ENCODE results near the gene ADGRV1.

ADGRV1 gene

GRCh38 chr5:90987726-90988125 is 429.1 kb downstream of the ADGRV1 start:
- TF ChIP-seq MAX (IDR thresholded peaks at IDR 0.05) (no peak), NFIC (IDR thresholded peaks at IDR 0.05) (no peak), EP300 (IDR thresholded peaks at IDR 0.05; ENCODE audit: borderline replicate concordance) (no peak), RAD21 (IDR thresholded peaks at IDR 0.05; ENCODE audit: low read depth) (no peak), TCF12 (IDR thresholded peaks at IDR 0.05; ENCODE audit: low read depth) (no peak), CEBPB (IDR thresholded peaks at IDR 0.05) (no peak), REST (IDR thresholded peaks at IDR 0.05; ENCODE audit: low read depth) (no peak), YY1 (IDR thresholded peaks at IDR 0.05; ENCODE audit: low read depth) (no peak), ZBTB7A (IDR thresholded peaks at IDR 0.05; ENCODE audit: low read depth) (no peak), FOXM1 (IDR thresholded peaks at IDR 0.05; ENCODE audit: borderline replicate concordance, low read depth) (no peak), CREB1 (IDR thresholded peaks at IDR 0.05; ENCODE audit: low read depth) (no peak)

GRCh38 chr5:90991201-90991600 is 432.6 kb downstream of the ADGRV1 start:
- TF ChIP-seq RAD21 (IDR thresholded peaks at IDR 0.05; ENCODE audit: low read depth): no peak
- TF ChIP-seq USF1 (IDR thresholded peaks at IDR 0.05): no peak
- no peak for TF ChIP-seq EP300 (IDR thresholded peaks at IDR 0.05; ENCODE audit: borderline replicate concordance)
- no peak for TF ChIP-seq MAX (IDR thresholded peaks at IDR 0.05)
- no peak for TF ChIP-seq ZBTB7A (IDR thresholded peaks at IDR 0.05; ENCODE audit: low read depth)
- no peak for TF ChIP-seq NFIC (IDR thresholded peaks at IDR 0.05)
- TF ChIP-seq TEAD4 (IDR thresholded peaks at IDR 0.05): no peak
- no peak for TF ChIP-seq EGR1 (IDR thresholded peaks at IDR 0.05)
- TF ChIP-seq YY1 (IDR thresholded peaks at IDR 0.05; ENCODE audit: low read depth): no peak
- TF ChIP-seq REST (IDR thresholded peaks at IDR 0.05; ENCODE audit: low read depth): no peak

GRCh38 chr5:90994796-90995195 is 436.2 kb downstream of the ADGRV1 start:
- TF ChIP-seq NFIC (IDR thresholded peaks at IDR 0.05) (no peak), TEAD4 (IDR thresholded peaks at IDR 0.05) (no peak), CEBPB (IDR thresholded peaks at IDR 0.05) (no peak), RAD21 (IDR thresholded peaks at IDR 0.05; ENCODE audit: low read depth) (no peak), EP300 (IDR thresholded peaks at IDR 0.05; ENCODE audit: borderline replicate concordance) (no peak), YY1 (IDR thresholded peaks at IDR 0.05; ENCODE audit: low read depth) (no peak), EGR1 (IDR thresholded peaks at IDR 0.05) (no peak), TAF1 (IDR thresholded peaks at IDR 0.05; ENCODE audit: low read depth) (no peak)

- TF ChIP-seq CREB1 (IDR thresholded peaks at IDR 0.05; ENCODE audit: low read depth) (no peak), TAF1 (IDR thresholded peaks at IDR 0.05; ENCODE audit: low read depth) (no peak), RAD21 (IDR thresholded peaks at IDR 0.05; ENCODE audit: low read depth) (no peak), NFIC (IDR thresholded peaks at IDR 0.05) (no peak), YY1 (IDR thresholded peaks at IDR 0.05; ENCODE audit: low read depth) (no peak), ZBTB7A (IDR thresholded peaks at IDR 0.05; ENCODE audit: low read depth) (no peak)
Observed at GRCh38 chr5:90996089-90996488, 437.5 kb downstream of the ADGRV1 start.

GRCh38 chr5:90997082-90997481 is 438.5 kb downstream of the ADGRV1 start:
- TF ChIP-seq USF1 (IDR thresholded peaks at IDR 0.05) (no peak), CEBPB (IDR thresholded peaks at IDR 0.05) (no peak), EGR1 (IDR thresholded peaks at IDR 0.05) (no peak), NFIC (IDR thresholded peaks at IDR 0.05) (no peak), ZBTB7A (IDR thresholded peaks at IDR 0.05; ENCODE audit: low read depth) (no peak), REST (IDR thresholded peaks at IDR 0.05; ENCODE audit: low read depth) (no peak), CREB1 (IDR thresholded peaks at IDR 0.05; ENCODE audit: low read depth) (no peak), EP300 (IDR thresholded peaks at IDR 0.05; ENCODE audit: borderline replicate concordance) (no peak), RAD21 (IDR thresholded peaks at IDR 0.05; ENCODE audit: low read depth) (no peak), YY1 (IDR thresholded peaks at IDR 0.05; ENCODE audit: low read depth) (no peak), TCF12 (IDR thresholded peaks at IDR 0.05; ENCODE audit: low read depth) (no peak), FOXM1 (IDR thresholded peaks at IDR 0.05; ENCODE audit: borderline replicate concordance, low read depth) (no peak), TAF1 (IDR thresholded peaks at IDR 0.05; ENCODE audit: low read depth) (no peak), MAX (IDR thresholded peaks at IDR 0.05) (no peak), TEAD4 (IDR thresholded peaks at IDR 0.05) (no peak)
